ENCODE measurements around the gene NOXA1.

NOXA1 gene

GRCh38 chr9:137454597-137455358 is 31.6 kb downstream of the NOXA1 start:
- DNase-seq (ENCODE audit: low read depth), result no peak

GRCh38 chr9:137455359-137455991 is 32.3 kb downstream of the NOXA1 start:
- DNase-seq (ENCODE audit: low read depth), result no peak

GRCh38 chr9:137456061-137456863 is 33.1 kb downstream of the NOXA1 start:
- DNase-seq (ENCODE audit: low read depth), result no peak

- no peak for DNase-seq (ENCODE audit: low read depth)
These were observed 33.7 kb downstream of the NOXA1 start for GRCh38 chr9:137456864-137457405.

GRCh38 chr9:137457406-137458193 is 34.4 kb downstream of the NOXA1 start:
- no peak for DNase-seq (ENCODE audit: low read depth)

- DNase-seq (ENCODE audit: low read depth), result no peak
These were observed 35.3 kb downstream of the NOXA1 start for GRCh38 chr9:137458194-137459151.

- DNase-seq (ENCODE audit: low read depth), result peak; percentile 88
These were observed 36.0 kb downstream of the NOXA1 start, which contains the start of gene NSMF for GRCh38 chr9:137459152-137459600. TSS of gene NSMF (minus strand) at chr9:137459334. CDS start at chr9:137459102, 232 bp downstream.

GRCh38 chr9:137459601-137460362 is 36.6 kb downstream of the NOXA1 start:
- no peak for DNase-seq (ENCODE audit: low read depth)

- no peak for DNase-seq (ENCODE audit: low read depth)
These were observed 37.4 kb downstream of the NOXA1 start for GRCh38 chr9:137460363-137461315.

- no peak for DNase-seq (ENCODE audit: low read depth)
These were observed 38.1 kb downstream of the NOXA1 start for GRCh38 chr9:137461316-137461662.

- peak; percentile 71 for DNase-seq (ENCODE audit: low read depth)
These were observed 38.6 kb downstream of the NOXA1 start for GRCh38 chr9:137461663-137462395.

- no peak for DNase-seq (ENCODE audit: low read depth)
These were observed 39.3 kb downstream of the NOXA1 start for GRCh38 chr9:137462396-137462985.

GRCh38 chr9:137462986-137463930 is 40.1 kb downstream of the NOXA1 start:
- no peak for DNase-seq (ENCODE audit: low read depth)

GRCh38 chr9:137463931-137464290 is 40.7 kb downstream of the NOXA1 start:
- no peak for DNase-seq (ENCODE audit: low read depth)

GRCh38 chr9:137464291-137464999 is 41.3 kb downstream of the NOXA1 start:
- no peak for DNase-seq (ENCODE audit: low read depth)
